ENCODE results near the gene COPS9.

The COPS9 gene

DNA sequence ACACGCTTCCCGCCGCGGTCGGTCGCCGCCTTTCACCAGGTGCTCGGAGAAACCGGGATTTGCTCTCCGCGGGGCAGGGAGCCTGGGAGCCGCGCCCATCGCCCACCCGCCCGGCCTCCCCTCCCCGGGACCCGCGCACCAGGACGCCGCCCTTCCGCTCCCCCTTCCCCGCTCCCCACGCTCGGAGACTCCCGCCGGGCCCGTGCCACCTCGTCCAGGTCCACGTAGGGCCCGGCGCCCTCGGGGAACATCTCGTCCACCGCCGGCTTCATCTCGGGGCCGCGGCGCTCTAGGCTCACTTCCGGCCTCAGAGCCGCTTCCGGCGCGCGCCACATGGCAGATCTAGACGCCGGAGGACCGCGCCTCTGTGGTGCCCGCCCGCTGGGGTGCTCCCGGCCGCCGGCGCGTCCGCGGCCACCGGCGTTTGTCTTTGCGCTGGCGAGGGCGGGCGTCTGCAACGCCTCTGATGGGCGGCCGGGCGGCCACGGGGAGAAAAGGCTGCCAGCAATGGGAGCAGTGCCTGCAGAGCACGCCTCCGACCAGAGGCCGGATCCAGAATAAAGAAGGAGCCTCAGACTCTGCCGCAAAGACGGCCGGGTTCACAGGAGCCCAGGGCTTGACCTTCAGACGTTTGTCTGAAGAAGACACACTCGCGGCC is at the start of gene COPS9:
Gene COPS9, minus strand, starts transcription at position 293 of the 658 bp plus-strand sequence. Its CDS starts 21 bp downstream, at position 272.
- DNase-seq (ENCODE audit: low spot score): peak; percentile 67

DNA sequence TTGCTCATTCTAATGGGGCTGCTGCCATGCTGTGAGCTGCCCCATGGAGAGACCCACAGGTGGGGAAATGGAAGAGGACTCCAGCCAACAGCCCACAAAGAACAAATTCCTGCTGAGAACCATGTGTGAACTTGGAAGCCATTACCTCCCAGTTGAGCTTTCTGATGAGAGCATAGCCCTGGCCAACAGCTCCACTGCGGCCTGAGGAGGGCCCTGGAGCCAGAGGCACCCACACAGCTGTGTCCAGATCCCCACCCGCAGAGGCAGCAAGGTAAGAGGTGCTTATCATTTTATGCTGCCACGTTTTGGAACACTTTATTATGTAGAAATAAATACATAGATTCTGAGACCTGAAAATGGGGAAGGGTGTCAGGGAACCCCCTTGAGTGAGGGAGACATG is 48.6 kb upstream of the COPS9 start:
- no peak for DNase-seq (ENCODE audit: low spot score)

DNA sequence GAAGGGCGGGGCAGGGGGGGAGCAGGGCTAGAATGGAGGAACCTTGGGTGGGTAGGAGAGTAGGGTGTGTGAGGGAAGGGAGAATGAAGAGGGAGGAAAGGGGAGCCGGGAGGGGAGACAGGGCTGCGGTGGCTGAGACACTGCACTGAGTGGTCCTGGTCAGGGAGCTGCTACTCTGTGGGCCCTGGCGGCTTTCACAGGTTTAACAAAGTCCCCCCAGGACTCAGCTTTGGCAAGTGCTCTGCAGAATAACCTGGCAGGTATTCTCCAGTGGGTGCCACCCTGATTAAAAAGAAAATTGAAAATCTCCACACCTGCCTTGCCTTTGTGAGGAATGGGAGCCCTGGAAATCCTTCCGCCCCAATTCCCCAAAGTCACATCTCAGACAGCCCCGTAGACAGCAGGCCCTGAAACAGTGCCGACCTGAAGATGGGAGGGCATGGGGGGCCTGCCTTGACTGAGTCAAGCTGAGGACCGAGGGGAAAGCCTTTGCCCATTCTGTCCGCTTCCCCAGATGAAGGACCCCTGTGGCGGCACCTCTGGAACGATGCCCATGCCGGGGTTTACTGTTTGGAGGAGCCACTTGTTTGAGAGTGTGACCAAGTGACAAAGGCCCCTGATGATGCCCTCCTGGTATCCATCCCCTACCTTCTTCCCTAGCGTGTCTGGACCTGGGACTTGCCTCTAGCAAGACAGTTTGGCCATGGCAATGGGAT is 47.9 kb upstream of the COPS9 start:
- no peak for DNase-seq (ENCODE audit: low spot score)

DNA sequence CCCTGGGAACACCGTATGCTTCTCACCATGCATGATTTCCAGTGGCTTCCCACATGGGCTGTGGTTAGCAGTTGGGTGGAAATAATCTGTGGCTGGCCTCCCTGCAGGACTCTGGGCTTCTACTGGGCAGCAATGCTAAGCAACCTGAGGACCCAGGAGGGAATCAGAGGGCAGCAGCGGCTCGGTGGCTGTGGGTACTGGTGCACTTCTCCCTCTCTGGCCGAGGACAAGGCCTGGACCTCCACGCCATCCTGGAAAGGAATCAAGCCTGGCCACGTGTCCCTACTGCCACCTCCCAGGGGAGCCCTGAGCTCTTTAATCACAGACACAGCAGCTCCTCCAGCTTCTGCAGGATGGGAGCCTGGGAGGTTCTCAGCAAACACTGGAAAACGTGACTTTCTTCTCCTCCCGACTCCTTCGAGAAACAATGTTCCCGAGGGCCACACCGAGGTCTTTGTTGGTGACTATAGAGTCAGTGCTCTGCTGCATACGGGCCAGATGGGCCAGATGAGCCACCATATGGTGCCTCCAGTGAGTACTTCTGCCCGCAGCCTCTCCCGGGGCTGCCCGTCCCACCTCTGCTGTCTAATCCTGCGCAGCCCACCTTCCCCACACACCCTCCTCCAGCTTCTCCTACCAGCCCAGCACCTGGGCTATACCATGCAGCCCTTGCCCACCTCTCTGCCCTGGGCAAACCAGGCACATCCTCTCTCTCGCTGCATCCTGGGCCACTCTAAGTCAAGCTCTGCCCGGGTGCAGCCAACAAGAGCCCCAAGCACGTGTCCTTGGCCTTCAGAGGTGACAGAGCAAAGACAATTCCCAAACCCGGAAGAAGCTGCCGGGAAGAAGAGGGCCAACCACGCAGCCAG is 47.1 kb upstream of the COPS9 start:
- DNase-seq (ENCODE audit: low spot score): no peak

GRCh38 chr2:240182476-240182875 is 46.4 kb upstream of the COPS9 start:
- DNase-seq (ENCODE audit: low spot score): no peak

DNA sequence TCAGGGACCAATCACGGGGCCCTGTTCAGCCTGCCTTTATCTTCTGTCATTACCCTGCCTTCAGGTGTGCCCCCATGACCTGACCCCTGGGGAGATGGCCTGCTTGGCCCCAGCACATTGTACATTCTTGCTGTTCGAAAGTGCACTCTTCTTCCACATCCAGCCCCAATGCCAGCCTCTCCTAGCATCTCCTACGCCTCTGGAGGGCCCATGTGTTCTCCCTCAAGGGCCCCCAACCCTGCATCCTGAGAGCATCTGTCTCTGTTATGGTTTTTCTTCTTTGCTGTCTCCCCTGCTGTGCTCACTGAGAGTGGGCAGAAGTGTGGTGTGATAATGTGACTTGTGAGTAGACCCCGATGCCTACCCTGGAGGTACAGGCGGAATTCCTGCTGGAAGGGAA is 45.9 kb upstream of the COPS9 start:
- DNase-seq (ENCODE audit: low spot score): no peak

GRCh38 chr2:240179941-240180666 is 44.0 kb upstream of the COPS9 start:
- DNase-seq (ENCODE audit: low spot score): no peak

- no peak for DNase-seq (ENCODE audit: low spot score)
Observed at GRCh38 chr2:240179186-240179815, 43.2 kb upstream of the COPS9 start.

DNA sequence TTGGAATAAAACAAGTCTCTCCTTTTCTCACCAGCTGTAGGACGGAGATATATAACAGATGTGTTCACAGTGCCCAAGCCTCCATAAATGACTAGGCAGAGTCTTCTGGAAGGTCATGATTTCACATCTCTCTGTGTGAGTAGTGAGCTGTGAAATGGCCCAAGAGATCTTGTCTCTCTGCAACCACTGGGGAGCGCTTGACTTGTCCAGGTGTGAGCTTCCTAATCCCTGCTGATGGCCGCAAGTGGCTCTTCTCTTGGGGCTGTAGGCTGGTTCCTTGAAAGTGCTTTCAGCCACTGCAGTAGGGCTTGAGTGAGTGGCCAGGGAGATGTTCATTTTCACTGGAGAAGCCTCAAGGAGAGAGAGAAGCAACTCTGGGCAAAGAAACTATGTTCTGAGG is 42.5 kb upstream of the COPS9 start:
- DNase-seq (ENCODE audit: low spot score): no peak

DNA sequence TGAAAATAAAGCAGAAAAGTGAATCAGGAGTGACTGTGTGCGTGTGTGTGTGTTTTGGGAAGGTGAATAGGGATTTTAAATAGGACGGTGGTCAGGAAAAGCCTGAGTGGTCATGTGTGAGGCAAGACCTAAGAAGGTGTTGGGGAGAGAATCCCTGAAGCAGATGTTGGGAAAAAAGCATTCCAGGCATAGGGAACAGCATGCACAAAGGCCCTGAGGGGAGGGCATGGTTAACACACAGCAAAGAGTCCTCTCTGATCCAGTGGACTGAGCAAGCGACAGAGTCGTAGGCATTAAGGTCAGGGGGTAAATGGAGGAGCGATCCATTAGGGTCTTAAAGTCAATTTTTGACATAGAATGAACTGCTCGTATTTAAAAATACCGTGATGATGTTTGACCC is 38.4 kb upstream of the COPS9 start:
- DNase-seq (ENCODE audit: low spot score): no peak

GRCh38 chr2:240172071-240172895 is 36.2 kb upstream of the COPS9 start:
- DNase-seq (ENCODE audit: low spot score): no peak

GRCh38 chr2:240170883-240171282 is 34.8 kb upstream of the COPS9 start:
- no peak for DNase-seq (ENCODE audit: low spot score)

- DNase-seq (ENCODE audit: low spot score): no peak
Observed at GRCh38 chr2:240170354-240170735, 34.2 kb upstream of the COPS9 start.

- no peak for DNase-seq (ENCODE audit: low spot score)
Observed at GRCh38 chr2:240169486-240170353, 33.6 kb upstream of the COPS9 start.

DNA sequence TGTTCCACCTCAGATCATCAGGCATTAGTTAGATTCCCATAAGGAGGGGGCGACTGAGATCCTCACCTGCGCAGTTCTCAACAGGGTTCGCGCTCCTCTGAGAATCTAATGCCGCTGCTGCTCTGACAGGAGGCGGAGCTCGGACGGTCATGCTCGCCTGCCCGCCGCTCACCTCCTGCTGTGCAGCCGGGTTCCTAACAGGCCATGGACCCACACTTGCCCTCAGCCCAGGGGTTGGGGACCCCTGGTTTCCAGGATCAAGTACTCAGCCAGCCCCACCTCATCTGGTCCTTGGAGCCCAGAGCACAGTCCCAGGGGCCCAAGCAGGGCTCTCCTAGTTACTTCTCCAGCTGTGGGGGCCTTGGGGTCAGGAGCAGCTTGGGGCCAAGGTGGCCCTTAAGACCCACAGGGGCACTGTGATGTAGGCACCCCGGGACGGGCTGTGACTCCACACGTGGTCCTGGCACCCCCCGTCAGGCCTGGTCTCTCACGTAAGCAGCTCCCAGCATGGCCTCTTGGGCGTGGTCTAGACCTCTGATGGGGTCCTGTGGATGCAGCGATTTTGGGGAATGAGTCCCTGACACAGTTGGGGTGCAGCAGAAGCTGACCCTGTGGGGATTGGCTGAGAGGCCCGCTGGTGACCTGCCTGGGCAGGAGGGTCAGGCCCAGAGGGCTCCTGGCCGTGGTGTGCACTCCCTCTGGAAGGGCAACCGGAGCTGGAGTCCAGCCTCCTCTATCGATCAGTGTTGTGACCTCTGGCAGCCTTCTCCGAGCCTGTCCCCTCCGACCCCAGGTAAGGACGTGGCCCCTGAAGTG is 32.6 kb upstream of the COPS9 start:
- no peak for DNase-seq (ENCODE audit: low spot score)

- DNase-seq (ENCODE audit: low spot score): no peak
Observed at GRCh38 chr2:240168041-240168440, 31.9 kb upstream of the COPS9 start.

- DNase-seq (ENCODE audit: low spot score): no peak
Observed at GRCh38 chr2:240167588-240167880, 31.4 kb upstream of the COPS9 start.

DNA sequence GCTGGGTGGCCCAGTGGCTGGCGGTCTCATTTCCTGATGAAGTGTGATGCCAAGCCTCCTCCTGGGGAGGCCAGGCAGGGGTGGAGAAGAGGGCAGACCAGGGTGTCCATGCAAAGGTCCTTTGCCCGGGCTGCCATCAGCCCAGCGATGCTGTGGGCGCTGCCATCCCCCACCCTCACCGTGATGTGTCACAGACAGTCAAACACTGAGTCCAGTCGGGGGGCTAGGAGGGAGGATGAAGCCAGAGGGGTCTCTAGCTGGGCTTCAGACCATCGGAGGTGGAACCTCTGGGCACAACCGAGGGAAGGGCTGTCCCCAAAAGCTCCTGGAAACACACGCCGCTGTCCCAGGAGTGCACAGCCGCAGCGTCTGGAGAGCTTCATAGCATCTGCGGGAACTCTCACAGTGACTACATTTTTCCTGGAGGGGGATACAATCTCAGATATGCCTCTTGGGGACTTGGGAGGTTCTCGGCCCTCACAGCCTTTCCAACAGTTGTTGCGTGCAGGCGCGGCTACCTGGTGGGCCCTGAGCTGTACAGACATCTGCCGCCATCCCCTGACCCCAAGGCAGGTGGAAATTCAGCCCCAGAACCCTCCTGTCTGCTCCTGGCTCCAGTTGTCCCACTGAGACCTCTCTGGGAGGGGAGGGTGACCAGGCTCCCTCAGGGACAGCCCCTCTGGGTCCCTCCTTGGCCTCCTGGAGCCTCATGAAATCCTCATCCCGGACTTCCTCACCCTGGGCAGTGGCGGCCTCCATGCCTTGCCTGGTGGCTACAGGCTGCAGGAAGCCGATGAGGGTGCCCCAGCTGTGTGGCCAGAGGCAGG is 30.9 kb upstream of the COPS9 start:
- DNase-seq (ENCODE audit: low spot score): no peak
